OCI-LY3 (cell line): ENCODE results near the gene KTN1.

Source experiments
- H2AFZ ChIP-seq: fragments of 200-600, 300-600 bp; shearing (Covaris generic); 2 replicates; pipeline ENCODE4 v1.6.0; 2014; ENCODE audit warnings: antibody characterized with exemption, low read depth, low read length
- H3K27ac ChIP-seq: fragments of 200-600, 300-600 bp; sonication (generic); 2 replicates; pipeline ENCODE4 v1.5.1; 2014; ENCODE audit warnings: mild to moderate bottlenecking, low read length, moderate library complexity, mixed read lengths
- H3K27me3 ChIP-seq: fragments of 200-600, 300-600 bp; sonication (generic); 2 replicates; pipeline ENCODE4 v1.6.1; 2014; ENCODE audit warnings: low read depth, low read length, mixed read lengths
- H3K36me3 ChIP-seq: fragments of 200-600, 300-600 bp; sonication (generic); replicated peaks from 2 replicates; pipeline ENCODE3; 2014; ENCODE audit warnings: low read depth, low read length, mixed read lengths
- H3K4me1 ChIP-seq: fragments of 300-600, 200-600 bp; sonication (generic); 2 replicates; pipeline ENCODE4 v1.6.1; 2014; ENCODE audit warnings: low read length, mixed read lengths
- H3K4me2 ChIP-seq: fragments of 200-600, 300-600 bp; sonication (generic); 2 replicates; pipeline ENCODE4 v1.6.1; 2014; ENCODE audit warnings: low read length, mixed read lengths
- H3K4me3 ChIP-seq: fragments of 300-600, 200-600 bp; sonication (generic); 2 replicates; pipeline ENCODE4 v1.5.1; 2014; ENCODE audit warnings: antibody characterized with exemption, mild to moderate bottlenecking, low read length, moderate library complexity
- H3K79me2 ChIP-seq: fragments of 300-600, 200-600 bp; shearing (Covaris generic); 2 replicates; pipeline ENCODE4 v1.6.1; 2014; ENCODE audit warnings: mild to moderate bottlenecking, low read length, mixed read lengths
- H3K9ac ChIP-seq: fragments of 300-600, 200-600 bp; shearing (Covaris generic); 2 replicates; pipeline ENCODE4 v1.6.0; 2014; ENCODE audit warnings: mild to moderate bottlenecking, low read length, moderate library complexity
- H3K9me3 ChIP-seq: fragments of 200-600, 300-600 bp; shearing (Covaris generic); 2 replicates; pipeline ENCODE4 v1.6.1; 2014; ENCODE audit warnings: low read length, mixed read lengths; ENCODE audit not compliant: insufficient read depth
- H4K20me1 ChIP-seq: fragments of 200-600, 300-600 bp; sonication (generic); 2 replicates; pipeline ENCODE4 v1.6.1; 2016; ENCODE audit warnings: low read length, mixed read lengths; ENCODE audit not compliant: insufficient read depth
- CTCF ChIP-seq: fragments of 200-600, 300-600 bp; sonication (generic); IDR thresholded peaks from 2 replicates; pipeline ENCODE4 v1.5.1; 2014; ENCODE audit warnings: antibody characterized with exemption, low read length, low read depth
- EZH2phosphoT487 ChIP-seq: fragments of 200-600 bp; shearing (Covaris generic); IDR thresholded peaks from 2 replicates; pipeline ENCODE4 v1.6.1; 2018; ENCODE audit warnings: antibody characterized with exemption, mixed run types, low read depth

KTN1 gene

GRCh38 chr14:55604488-55604887, 24.5 kb downstream of the KTN1 start:
- TF ChIP-seq EZH2phosphoT487 (no peak), CTCF (no peak)
- Histone ChIP-seq H3K4me3 (no peak overlapping the region), H3K27ac (no peak overlapping the region), H4K20me1 (peaks cover 97% of the 10 kb centered on the region), H3K79me2 (peaks cover 98% of the 10 kb centered on the region), H3K36me3 (peaks cover 9% of the 10 kb centered on the region), H3K4me1 (peaks cover 5% of the 10 kb centered on the region), H3K4me2 (no peak overlapping the region), H3K9ac (no peak overlapping the region), H2AFZ (no peak overlapping the region), H3K9me3 (no peaks in the 10 kb centered on the region), H3K27me3 (no peaks in the 10 kb centered on the region)

- Histone ChIP-seq H4K20me1 (peaks cover 97% of the 10 kb centered on the region), H3K79me2 (peaks cover 98% of the 10 kb centered on the region), H3K9me3 (no peaks in the 10 kb centered on the region), H3K4me3 (no peak overlapping the region), H3K27me3 (no peaks in the 10 kb centered on the region), H2AFZ (no peak overlapping the region), H3K27ac (no peak overlapping the region), H3K4me2 (no peak overlapping the region), H3K4me1 (peaks cover 5% of the 10 kb centered on the region), H3K9ac (no peak overlapping the region), H3K36me3 (peaks cover 9% of the 10 kb centered on the region)
- no peak for TF ChIP-seq EZH2phosphoT487
- TF ChIP-seq CTCF: no peak
Measured at GRCh38 chr14:55604900-55605418, 25.0 kb downstream of the KTN1 start.

GRCh38 chr14:55605793-55606192, 25.8 kb downstream of the KTN1 start:
- TF ChIP-seq EZH2phosphoT487: no peak
- no peak for TF ChIP-seq CTCF
- Histone ChIP-seq H3K27ac (no peak overlapping the region), H3K4me1 (peaks cover 4% of the 10 kb centered on the region), H3K36me3 (peaks cover 11% of the 10 kb centered on the region), H3K27me3 (no peaks in the 10 kb centered on the region), H3K9ac (no peak overlapping the region), H3K4me3 (no peak overlapping the region), H3K4me2 (no peak overlapping the region), H4K20me1 (peaks cover 96% of the 10 kb centered on the region), H2AFZ (no peak overlapping the region), H3K9me3 (no peaks in the 10 kb centered on the region), H3K79me2 (peaks cover 96% of the 10 kb centered on the region)

- no peak overlapping the region for H2AFZ ChIP-seq
Measured at GRCh38 chr14:55607386-55607785, 27.4 kb downstream of the KTN1 start.

More at GRCh38 chr14:55607386-55607785, 27.4 kb downstream of the KTN1 start:
- no peak overlapping the region for H3K9ac ChIP-seq
- H3K4me3 ChIP-seq: no peak overlapping the region
- TF ChIP-seq CTCF: no peak
- no peak for TF ChIP-seq EZH2phosphoT487
- no peaks in the 10 kb centered on the region for H3K27me3 ChIP-seq
- H3K4me1 ChIP-seq: no peaks in the 10 kb centered on the region; the same call in 1 of the 2 replicates
- no peaks in the 10 kb centered on the region for H3K9me3 ChIP-seq
- no peak overlapping the region for H3K27ac ChIP-seq
- no peak overlapping the region for H3K4me2 ChIP-seq
- H4K20me1 ChIP-seq: peaks cover 94% of the 10 kb centered on the region
- H3K79me2 ChIP-seq: peaks cover 96% of the 10 kb centered on the region
- peaks cover 11% of the 10 kb centered on the region for H3K36me3 ChIP-seq
